Neural crest cell (in vitro differentiated cells): ENCODE data around the gene DOCK8. TPM values are rescaled to one million over a fixed set of nuclear protein-coding genes. Genes with fewer than 3 reads are reported as not detected.
A peak's percentile ranks its signal among the peaks of the same experiment; 100 is the strongest.
"Not testable (repeated sequence)": the region's sequence is repeated elsewhere in the genome, so short reads cannot be mapped to it uniquely, and the experiment has no call there.

Experiments used
- DNase-seq: peaks from one replicate; pipeline ENCODE4 v3.0.0; 2021; ENCODE audit warnings: low read depth, mixed read lengths, low spot score
- H3K27ac Mint-ChIP-seq: one replicate; pipeline ENCODE4 v1.8.0; 2021; ENCODE audit warnings: mild to moderate bottlenecking, mixed read lengths; ENCODE audit not compliant: unreplicated experiment
- H3K27me3 Mint-ChIP-seq: 2 replicates; pipeline ENCODE4 v1.8.0; 2021; ENCODE audit warnings: low read depth, mild to moderate bottlenecking, mixed read lengths
- H3K36me3 Mint-ChIP-seq: 2 replicates; pipeline ENCODE4 v1.8.0; 2021; ENCODE audit warnings: low read depth, mild to moderate bottlenecking, mixed read lengths
- H3K4me1 Mint-ChIP-seq: 2 replicates; pipeline ENCODE4 v1.8.0; 2021; ENCODE audit warnings: mixed read lengths
- H3K4me3 Mint-ChIP-seq: one replicate; pipeline ENCODE4 v1.8.0; 2021; ENCODE audit warnings: mild to moderate bottlenecking, mixed read lengths
- H3K9me3 Mint-ChIP-seq: 2 replicates; pipeline ENCODE4 v1.8.0; 2021; ENCODE audit warnings: mixed read lengths
- long read RNA-seq: library from polyadenylated mRNA; unstranded; transcript quantifications from one replicate; pipeline ENCODE4 v2.0.0, GENCODE V29; 2020
- total RNA-seq: library from RNA; stranded (reverse); gene quantifications from 2 replicates; pipeline ENCODE4 v1.2.1, GENCODE V29; 2021
- TF ChIP-seq, protein P1 (sequence below): fragments of 200-600 bp; sonication (generic); conservative IDR thresholded peaks from 2 replicates; pipeline ENCODE4 v1.5.0; 2021; ENCODE audit warnings: antibody characterized with exemption, mild to moderate bottlenecking

Gene DOCK8
- total RNA-seq = 0.58 and 0.68 TPM in 2 replicates
- long read RNA-seq = 0 reads

DNA sequence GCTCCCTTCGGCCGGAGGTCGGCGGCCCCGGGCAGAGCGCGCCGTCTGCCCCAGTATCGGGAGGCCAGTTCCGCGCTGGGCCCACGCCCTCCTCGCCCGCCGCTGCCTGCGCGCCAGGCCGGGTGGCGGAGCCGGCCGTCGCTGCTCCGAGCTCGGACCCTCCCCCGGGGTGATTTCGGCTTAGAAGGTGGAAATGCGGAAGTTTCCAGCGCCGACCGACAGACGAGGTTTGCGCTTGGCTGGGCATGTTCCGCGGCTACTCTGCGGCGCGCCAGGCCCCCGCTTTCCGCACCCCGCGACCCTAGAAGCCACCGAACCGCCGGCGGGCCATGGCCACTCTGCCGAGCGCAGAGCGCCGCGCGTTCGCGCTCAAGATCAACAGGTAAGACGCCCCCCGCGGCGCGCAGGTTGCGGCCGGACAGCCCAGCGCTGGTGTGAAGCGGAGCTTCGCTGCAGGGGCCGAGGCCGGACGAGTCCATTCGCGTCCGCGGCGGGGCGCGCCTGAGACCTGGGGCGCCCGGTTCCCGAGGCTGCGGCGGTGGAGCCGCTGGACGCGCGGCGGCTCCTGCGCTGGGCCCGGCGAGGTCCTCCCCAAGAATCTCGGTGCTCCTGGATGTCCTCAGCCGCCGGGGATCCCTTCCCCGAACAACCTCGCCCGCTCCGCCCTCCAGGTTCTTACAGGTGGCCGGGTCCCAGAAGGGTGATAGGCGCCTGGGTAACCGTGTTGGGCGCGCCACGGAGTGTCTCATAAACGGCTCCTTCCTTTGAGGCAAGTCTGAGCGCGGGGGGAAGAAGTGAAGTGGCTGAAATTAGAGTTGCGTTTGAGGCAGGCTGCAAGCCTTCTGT is at the start of gene DOCK8:
Gene DOCK8, plus strand, starts transcription at position 218 of the 846 bp plus-strand sequence. Its CDS starts 112 bp downstream, at position 330.
- peak within 1 kb of the TSS; percentile 74 for H3K4me3 Mint-ChIP-seq
- no peaks in the 10 kb centered on the region for H3K36me3 Mint-ChIP-seq
- H3K9me3 Mint-ChIP-seq = no peaks in the 10 kb centered on the region
- no peaks in the 10 kb centered on the region for H3K4me1 Mint-ChIP-seq
- TF ChIP-seq, protein P1, sequence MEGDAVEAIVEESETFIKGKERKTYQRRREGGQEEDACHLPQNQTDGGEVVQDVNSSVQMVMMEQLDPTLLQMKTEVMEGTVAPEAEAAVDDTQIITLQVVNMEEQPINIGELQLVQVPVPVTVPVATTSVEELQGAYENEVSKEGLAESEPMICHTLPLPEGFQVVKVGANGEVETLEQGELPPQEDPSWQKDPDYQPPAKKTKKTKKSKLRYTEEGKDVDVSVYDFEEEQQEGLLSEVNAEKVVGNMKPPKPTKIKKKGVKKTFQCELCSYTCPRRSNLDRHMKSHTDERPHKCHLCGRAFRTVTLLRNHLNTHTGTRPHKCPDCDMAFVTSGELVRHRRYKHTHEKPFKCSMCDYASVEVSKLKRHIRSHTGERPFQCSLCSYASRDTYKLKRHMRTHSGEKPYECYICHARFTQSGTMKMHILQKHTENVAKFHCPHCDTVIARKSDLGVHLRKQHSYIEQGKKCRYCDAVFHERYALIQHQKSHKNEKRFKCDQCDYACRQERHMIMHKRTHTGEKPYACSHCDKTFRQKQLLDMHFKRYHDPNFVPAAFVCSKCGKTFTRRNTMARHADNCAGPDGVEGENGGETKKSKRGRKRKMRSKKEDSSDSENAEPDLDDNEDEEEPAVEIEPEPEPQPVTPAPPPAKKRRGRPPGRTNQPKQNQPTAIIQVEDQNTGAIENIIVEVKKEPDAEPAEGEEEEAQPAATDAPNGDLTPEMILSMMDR = peak; percentile 58
- no peak within 1 kb of the TSS for H3K27ac Mint-ChIP-seq
- H3K27me3 Mint-ChIP-seq = peaks cover 44% of the 10 kb centered on the region
- DNase-seq = peak; percentile 47

DNA sequence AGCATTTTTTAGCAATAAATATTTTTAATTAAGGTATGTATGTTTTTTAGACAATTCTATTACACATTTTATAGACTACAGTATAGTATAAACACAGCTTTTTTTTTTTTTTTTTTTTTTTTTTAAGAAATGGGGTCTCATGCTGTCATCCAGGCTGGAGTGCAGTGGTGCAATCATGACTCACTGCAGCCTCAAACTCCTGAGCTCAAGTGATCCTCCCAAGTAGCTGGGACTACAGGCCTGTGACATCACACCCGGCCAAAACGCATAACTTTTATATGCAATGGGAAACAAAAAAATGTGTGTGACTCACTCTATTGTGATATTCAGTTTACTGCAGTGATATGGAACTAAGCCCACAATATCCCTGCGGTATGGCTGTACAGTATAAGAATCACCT is 44.9 kb upstream of the DOCK8 start:
- H3K4me3 Mint-ChIP-seq, H3K27me3 Mint-ChIP-seq: not testable (repeated sequence)

DNA sequence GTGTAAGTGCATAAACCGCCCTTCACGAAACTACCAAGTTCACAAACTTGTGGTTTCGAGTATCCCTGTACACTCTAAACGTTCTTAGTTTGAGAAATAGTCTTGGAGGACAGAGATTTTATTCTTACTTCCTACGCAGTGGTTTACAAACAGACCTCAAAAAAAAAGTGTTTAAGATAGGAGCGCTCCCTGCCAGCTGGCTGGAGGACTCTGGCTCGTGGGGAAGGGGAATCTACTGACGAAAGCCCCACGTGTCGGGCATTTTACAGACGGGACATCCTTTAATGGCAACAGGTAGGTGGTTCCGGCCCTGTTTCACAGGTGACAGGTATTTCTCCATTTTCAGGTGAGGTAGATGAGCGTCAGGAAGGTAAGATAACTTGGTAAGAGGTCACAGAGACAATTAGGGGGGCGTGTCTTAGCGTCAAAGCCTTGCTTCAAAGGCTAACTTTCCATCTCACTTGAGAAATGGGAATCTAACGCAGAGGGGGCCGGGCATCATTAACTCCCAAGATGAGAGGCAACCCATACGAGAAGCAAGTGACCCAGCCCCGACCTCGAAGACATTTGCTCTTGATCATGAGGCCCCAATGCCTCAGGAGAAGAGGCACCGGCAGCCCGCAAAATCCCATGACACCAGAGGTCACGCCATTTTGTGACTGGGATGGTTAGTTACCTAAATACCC is 36.4 kb upstream of the DOCK8 start:
- H3K36me3 Mint-ChIP-seq, H3K4me1 Mint-ChIP-seq, DNase-seq, H3K27me3 Mint-ChIP-seq, H3K9me3 Mint-ChIP-seq: not testable (repeated sequence)
- peak overlapping the region; percentile 27 for H3K27ac Mint-ChIP-seq
- peak overlapping the region; percentile 79 for H3K4me3 Mint-ChIP-seq

More for the DNA sequence above, 44.9 kb upstream of the DOCK8 start:
- DNase-seq, H3K36me3 Mint-ChIP-seq, H3K9me3 Mint-ChIP-seq, H3K4me1 Mint-ChIP-seq, H3K27ac Mint-ChIP-seq: not testable (repeated sequence)

DNA sequence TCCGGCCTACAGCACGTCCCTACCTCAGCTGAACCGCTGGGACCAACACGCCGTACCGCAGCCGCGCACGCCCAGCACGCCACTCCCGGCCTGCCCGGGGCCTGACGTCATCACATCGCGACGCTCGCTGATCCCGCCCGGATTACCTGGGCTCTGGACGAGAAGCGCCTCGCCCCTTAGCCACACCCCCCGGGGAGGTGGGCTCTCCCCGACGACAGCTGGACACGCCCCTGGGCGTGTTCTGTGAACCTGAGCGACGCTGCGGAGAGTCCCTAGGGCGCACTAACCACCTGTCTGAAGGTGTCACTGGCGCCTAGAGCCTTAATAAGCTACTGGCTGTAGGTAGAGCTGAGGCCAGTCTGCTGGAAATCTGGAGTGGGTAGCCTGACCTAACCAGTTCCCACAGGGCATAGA is 35.7 kb upstream of the DOCK8 start, which contains the start of gene ZNG1A:
Gene ZNG1A, minus strand, starts transcription at position 87 of the 414 bp plus-strand sequence. CDS start 87 bp downstream, outside the sequence.
- Mint-ChIP-seq H3K4me3 (peak within 1 kb of the TSS; percentile 79), H3K27ac (peak within 1 kb of the TSS; percentile 27)
- not testable (repeated sequence) for H3K27me3 Mint-ChIP-seq, H3K36me3 Mint-ChIP-seq, H3K4me1 Mint-ChIP-seq, DNase-seq, H3K9me3 Mint-ChIP-seq

DNA sequence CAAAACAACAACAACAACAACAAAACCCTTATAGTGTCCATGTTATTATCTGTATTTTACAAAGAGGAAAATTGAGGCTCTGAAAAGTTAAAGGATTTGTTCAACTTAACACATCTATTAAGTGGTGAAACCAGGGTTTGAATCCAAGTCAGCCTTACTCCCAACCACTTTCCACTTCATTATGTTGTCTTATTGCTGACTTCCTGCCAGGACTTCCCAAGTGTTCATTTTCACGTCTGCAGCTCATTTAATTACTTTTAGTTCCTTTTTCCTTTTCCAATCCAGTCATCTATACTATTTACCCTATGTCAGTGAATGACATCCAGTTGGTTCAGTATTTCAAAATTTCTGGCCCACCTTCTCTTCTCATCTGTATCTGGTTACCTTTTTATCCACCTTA is 15.1 kb upstream of the DOCK8 start:
- H3K27ac Mint-ChIP-seq, H3K36me3 Mint-ChIP-seq, H3K4me3 Mint-ChIP-seq, DNase-seq, H3K27me3 Mint-ChIP-seq, H3K9me3 Mint-ChIP-seq, H3K4me1 Mint-ChIP-seq: not testable (repeated sequence)

DNA sequence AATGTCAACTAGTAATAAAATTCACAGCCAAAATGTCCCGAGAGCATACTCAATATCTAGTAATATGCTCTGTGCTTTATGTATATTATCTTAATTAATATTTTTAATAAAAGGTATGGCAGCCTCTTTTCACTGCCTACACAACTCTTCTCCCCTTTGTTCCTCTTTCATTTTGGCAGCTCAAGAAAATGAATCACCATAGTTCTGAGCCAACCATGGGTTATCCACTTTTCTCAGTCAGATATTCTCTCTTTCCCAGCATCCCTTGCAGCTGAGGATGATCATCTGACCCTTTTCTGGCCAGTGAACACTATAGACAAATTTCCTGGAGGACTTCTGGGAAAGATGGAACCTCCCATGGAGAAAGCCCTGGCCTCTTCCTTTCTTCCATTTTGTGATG is 8.2 kb upstream of the DOCK8 start:
- Mint-ChIP-seq H3K27ac (no peak overlapping the region), H3K4me1 (no peaks in the 10 kb centered on the region), H3K36me3 (no peaks in the 10 kb centered on the region), H3K9me3 (no peaks in the 10 kb centered on the region), H3K27me3 (peaks cover 17% of the 10 kb centered on the region), H3K4me3 (no peak overlapping the region)
- no peak for DNase-seq
- TF ChIP-seq, protein P1 = no peak

DNA sequence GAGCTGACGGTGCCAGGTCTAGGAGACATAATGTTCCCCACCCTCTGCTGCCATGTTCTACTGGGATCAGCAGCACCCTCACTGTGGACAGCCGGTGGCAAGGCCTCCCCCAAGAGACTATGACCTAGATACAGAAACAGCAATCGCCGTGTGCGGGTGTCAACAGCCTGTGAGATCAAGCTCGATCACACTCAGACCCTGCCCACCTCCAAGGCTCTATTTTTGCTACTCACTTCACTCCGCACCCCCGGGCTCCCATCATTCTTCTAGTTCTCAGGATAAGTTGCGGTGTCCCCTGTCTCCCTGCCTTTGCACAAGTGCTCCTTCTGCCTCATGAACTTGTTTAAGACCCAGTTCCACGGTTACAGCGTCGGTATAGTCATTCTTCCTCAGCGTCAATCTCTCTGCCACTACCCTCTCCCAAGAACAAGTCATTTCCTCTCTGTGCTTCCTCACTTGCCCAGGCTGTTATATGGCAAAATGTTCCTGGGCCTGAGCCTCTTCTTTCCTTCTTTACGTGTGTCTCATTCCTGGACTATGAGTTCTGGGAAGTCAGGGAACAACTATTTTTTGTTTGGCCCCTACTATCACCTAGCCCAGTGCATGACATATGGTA is 5.4 kb upstream of the DOCK8 start:
- no peaks in the 10 kb centered on the region for H3K36me3 Mint-ChIP-seq
- TF ChIP-seq, protein P1 = no peak
- no peak for DNase-seq
- H3K4me3 Mint-ChIP-seq = no peak overlapping the region
- no peak overlapping the region for H3K27ac Mint-ChIP-seq
- H3K27me3 Mint-ChIP-seq = peaks cover 23% of the 10 kb centered on the region
- no peaks in the 10 kb centered on the region for H3K4me1 Mint-ChIP-seq
- no peaks in the 10 kb centered on the region for H3K9me3 Mint-ChIP-seq
